HepG2 (cell line): ENCODE results near the gene FAM120B. TPM values are rescaled to one million over a fixed set of nuclear protein-coding genes. Genes with fewer than 3 reads are reported as not detected.

Experiments
- ATAC-seq: fragments of 200-7000 bp; cut with Tn5 transposase; 3 replicates; pipeline ENCODE4 v1.9.1; 2020; ENCODE audit warnings: mild to moderate bottlenecking, moderate library complexity
- BruUV-seq: library from RNA; stranded (reverse); fragments of 400-500 nt; replicated peaks from 2 replicates; lab custom pipeline; 2021; lab: Mats Ljungman, UMichigan
- CTCF ChIA-PET: fragments of 300-600 bp; formaldehyde crosslinking; extraction: SDS; loops from one replicate; lab custom pipeline; 2021; ENCODE audit warnings: low total read pairs, inconsistent platforms, low intra/inter-chr PET ratio; lab: Yijun Ruan, JAX
- POLR2A ChIA-PET: fragments of 350-600 bp; sonication (Branson Sonifier 250); formaldehyde crosslinking; loops from one replicate; lab custom pipeline; 2020; ENCODE audit warnings: antibody characterized with exemption, inconsistent platforms; lab: Yijun Ruan, JAX
- DNase-seq: peaks from one replicate; pipeline ENCODE4 v3.0.0-alpha.2; 2015; ENCODE audit warnings: low spot score
- FAIRE-seq: peaks from 3 replicates; lab custom pipeline; 2011; peaks lifted over from hg19 to GRCh38; lab: Jason Lieb, UNC
- H2AFZ ChIP-seq: one replicate; pipeline ENCODE4 v1.6.1; 2011; ENCODE audit warnings: low read length, inconsistent platforms
- H3K27ac ChIP-seq: fragments of 300-600 bp; 3 replicates; pipeline ENCODE4 v1.8.0; 2011; ENCODE audit warnings: mixed run types, mild to moderate bottlenecking, mixed read lengths, low read length, inconsistent platforms; ENCODE audit not compliant: insufficient read depth; ENCODE audit errors: extremely low read length
- H3K27me3 ChIP-seq, 2 experiments: fragments of 200-600 bp in 1 of 2; 2 replicates in 1 of 2; 3 replicates in 1 of 2; pipeline versions ENCODE4 v1.6.0 to v1.8.0; 2011; ENCODE audit warnings: low read length in 2 of 2, mild to moderate bottlenecking in 2 of 2, moderate library complexity in 2 of 2, inconsistent platforms in 1 of 2; ENCODE audit not compliant: insufficient read depth in 2 of 2, control insufficient read depth in 1 of 2
- H3K36me3 ChIP-seq, 2 experiments: fragments of 200-600 bp in 1 of 2; replicated peaks in 1 of 2; 2 replicates in 1 of 2; 3 replicates in 1 of 2; pipeline versions ENCODE4 v1.5.1 to v1.8.0; 2011; ENCODE audit warnings: low read length in 2 of 2, inconsistent platforms in 1 of 2; ENCODE audit not compliant: insufficient read depth in 2 of 2, control insufficient read depth in 1 of 2
- H3K4me1 ChIP-seq: 2 replicates; pipeline ENCODE4 v1.5.1; 2012; ENCODE audit warnings: low read length, inconsistent platforms; ENCODE audit not compliant: insufficient read depth
- H3K4me2 ChIP-seq: 2 replicates; pipeline ENCODE4 v1.6.0; 2011; ENCODE audit warnings: low read depth, low read length, inconsistent platforms
- H3K4me3 ChIP-seq, 3 experiments: fragments of 200-600 bp in 1 of 3; sonication (generic), shearing (Covaris generic) in 1 of 3; replicated peaks in 1 of 3; 2 replicates each; pipeline ENCODE4 v1.5.1; 2011 to 2016; ENCODE audit warnings: low read length in 3 of 3, inconsistent platforms in 2 of 3, low read depth in 2 of 3, mild to moderate bottlenecking in 2 of 3, control low read depth in 1 of 3, mixed read lengths in 1 of 3; ENCODE audit not compliant: insufficient read depth in 1 of 3
- H3K79me2 ChIP-seq: one replicate; pipeline ENCODE4 v1.6.1; 2011; ENCODE audit warnings: low read length, inconsistent platforms; ENCODE audit not compliant: insufficient read depth
- H3K9ac ChIP-seq: 2 replicates; pipeline ENCODE4 v1.6.0; 2011; ENCODE audit warnings: mild to moderate bottlenecking, low read depth, low read length, inconsistent platforms; ENCODE audit not compliant: insufficient read depth
- H3K9me3 ChIP-seq: 2 replicates; pipeline ENCODE4 v1.5.1; 2012; ENCODE audit warnings: mild to moderate bottlenecking, low read length
- H4K20me1 ChIP-seq: 2 replicates; pipeline ENCODE4 v1.6.0; 2011; ENCODE audit warnings: inconsistent platforms, mild to moderate bottlenecking, low read length, moderate library complexity; ENCODE audit not compliant: insufficient read depth
- HDAC2 ChIP-seq: sonication (generic); formaldehyde crosslinking; IDR thresholded peaks from 2 replicates; pipeline ENCODE4 v1.4.0; 2020; ENCODE audit warnings: missing genetic modification reagents
- ISX ChIP-seq: sonication (generic); formaldehyde crosslinking; conservative IDR thresholded peaks from 2 replicates; pipeline ENCODE4 v1.5.0; 2020; ENCODE audit warnings: missing genetic modification reagents
- SOX13 ChIP-seq, 3 experiments: fragments of 450-650 bp in 1 of 3; sonication (generic) in 1 of 3; formaldehyde crosslinking in 1 of 3; IDR thresholded peaks in 2 of 3; conservative IDR thresholded peaks in 1 of 3; 2 replicates each; pipeline versions ENCODE4 v1.5.0 to v1.6.1; 2016 to 2020; ENCODE audit warnings: antibody characterized with exemption in 1 of 3, mild to moderate bottlenecking in 1 of 3, missing compliant biosample characterization in 1 of 3, missing genetic modification reagents in 1 of 3, moderate library complexity in 1 of 3
- SPEN ChIP-seq: sonication (generic); formaldehyde crosslinking; IDR thresholded peaks from 2 replicates; pipeline ENCODE4 v1.5.1; 2020; ENCODE audit warnings: low read depth, mild to moderate bottlenecking, missing genetic modification reagents
- ZFP1 ChIP-seq: IDR thresholded peaks from 2 replicates; pipeline ENCODE4 v1.6.1; 2016
- ZNF235 ChIP-seq: sonication (generic); formaldehyde crosslinking; IDR thresholded peaks from 2 replicates; pipeline ENCODE4 v1.8.1; 2023; ENCODE audit warnings: mild to moderate bottlenecking, missing genetic modification reagents, borderline replicate concordance
- ZSCAN25 ChIP-seq: sonication (generic); formaldehyde crosslinking; IDR thresholded peaks from 2 replicates; pipeline ENCODE4 v1.8.0; 2022; ENCODE audit warnings: mild to moderate bottlenecking, missing genetic modification reagents
- WGBS: methylation state at CpG from one replicate; pipeline ENCODE4 v1.1.6; 2017; ENCODE audit warnings: low lambda C conversion rate; 5-methylcytosine and 5-hydroxymethylcytosine counted together
- in situ Hi-C: cut with HindIII; loops from 2 replicates; pipeline ENCODE4 v1.10.0; 2017; ENCODE audit warnings: low pct_unique_long_range_greater_than_20kb; ENCODE audit not compliant: extremely low pct_ligation_motif_present
- intact Hi-C: fragments of 100-400 bp; cut with micrococcal nuclease; formaldehyde crosslinking; loops from one replicate; pipeline ENCODE4 v1.10.0; 2022; ENCODE audit not compliant: unreplicated experiment
- polyA plus RNA-seq, 8 experiments: library from polyadenylated mRNA; depleted of rRNA in 3 of 8; stranded (reverse) in 7 of 8; unstranded in 1 of 8; fragments of >200 nt; fragmentation: Illumina TruSeq in 4 of 8; extraction: Trizol in 4 of 8; gene quantifications; 2 replicates each; pipeline versions ENCODE4 v1.2.1 to v1.2.3, GENCODE V29; 2011 to 2016; ENCODE audit warnings: low read depth in 4 of 8, missing spikeins in 1 of 8, mixed read lengths in 1 of 8; ENCODE audit not compliant: insufficient read depth in 1 of 8
- total RNA-seq, 5 experiments: library from RNA; depleted of rRNA; stranded (reverse); fragments of >200 nt; fragmentation: Illumina TruSeq; extraction: Trizol; gene quantifications; 2 replicates each; pipeline ENCODE4 v1.2.3, GENCODE V29; 2016; ENCODE audit warnings: low read depth in 1 of 5
- TF ChIP-seq, protein P1 (sequence below): sonication (generic); formaldehyde crosslinking; IDR thresholded peaks from 2 replicates; pipeline ENCODE4 v1.4.0; 2020; ENCODE audit warnings: missing genetic modification reagents, borderline replicate concordance
- TF ChIP-seq, protein P2 (sequence below): sonication (generic); formaldehyde crosslinking; IDR thresholded peaks from 2 replicates; pipeline ENCODE4 v1.4.0; 2020; ENCODE audit warnings: missing genetic modification reagents, borderline replicate concordance

The FAM120B gene
- total and polyA plus RNA-seq, 2 of the 13 experiments (the other 11 are each of a cell fraction or from before 2014, with no cell fraction given): 9.2 to 10.7 TPM

DNA sequence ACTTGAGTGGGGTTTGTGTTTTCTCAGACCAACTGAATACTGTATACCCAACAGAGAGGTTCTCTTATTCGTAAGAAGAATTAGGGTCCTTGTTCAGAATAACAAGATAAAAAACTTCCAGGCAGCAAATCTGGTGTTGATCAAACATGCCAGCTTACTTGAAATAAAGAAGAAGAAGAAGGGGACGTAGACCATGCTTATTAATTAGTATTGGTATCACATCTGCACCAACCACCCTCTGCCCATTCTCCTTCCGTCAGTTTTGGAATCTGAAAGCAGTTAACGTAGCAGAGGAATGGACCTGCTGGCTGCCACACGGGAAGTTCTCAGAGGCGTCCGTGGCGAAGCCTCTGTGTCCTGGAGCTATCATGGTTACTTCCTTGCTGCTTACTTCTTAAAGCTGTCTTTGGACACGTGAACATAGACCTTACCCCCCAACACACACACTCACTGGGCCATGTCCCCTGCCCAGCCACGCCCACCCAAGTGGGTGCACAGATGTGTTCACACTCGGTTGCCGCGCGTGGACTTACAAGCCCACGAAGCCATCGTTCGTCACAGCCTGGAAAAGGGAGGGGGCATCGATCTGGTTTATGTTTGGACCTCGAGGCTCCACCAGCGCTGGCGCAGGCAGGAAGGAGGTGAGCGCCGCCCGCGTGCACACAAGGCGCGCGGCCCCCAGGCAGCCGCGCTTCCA is 11.6 kb upstream of the FAM120B start (continued):
- 0 out of 2 replicates have a peak, but pooled peaks have one; percentile 9 for TF ChIP-seq ZNF235 (CRISPR knock-in tag)

DNA sequence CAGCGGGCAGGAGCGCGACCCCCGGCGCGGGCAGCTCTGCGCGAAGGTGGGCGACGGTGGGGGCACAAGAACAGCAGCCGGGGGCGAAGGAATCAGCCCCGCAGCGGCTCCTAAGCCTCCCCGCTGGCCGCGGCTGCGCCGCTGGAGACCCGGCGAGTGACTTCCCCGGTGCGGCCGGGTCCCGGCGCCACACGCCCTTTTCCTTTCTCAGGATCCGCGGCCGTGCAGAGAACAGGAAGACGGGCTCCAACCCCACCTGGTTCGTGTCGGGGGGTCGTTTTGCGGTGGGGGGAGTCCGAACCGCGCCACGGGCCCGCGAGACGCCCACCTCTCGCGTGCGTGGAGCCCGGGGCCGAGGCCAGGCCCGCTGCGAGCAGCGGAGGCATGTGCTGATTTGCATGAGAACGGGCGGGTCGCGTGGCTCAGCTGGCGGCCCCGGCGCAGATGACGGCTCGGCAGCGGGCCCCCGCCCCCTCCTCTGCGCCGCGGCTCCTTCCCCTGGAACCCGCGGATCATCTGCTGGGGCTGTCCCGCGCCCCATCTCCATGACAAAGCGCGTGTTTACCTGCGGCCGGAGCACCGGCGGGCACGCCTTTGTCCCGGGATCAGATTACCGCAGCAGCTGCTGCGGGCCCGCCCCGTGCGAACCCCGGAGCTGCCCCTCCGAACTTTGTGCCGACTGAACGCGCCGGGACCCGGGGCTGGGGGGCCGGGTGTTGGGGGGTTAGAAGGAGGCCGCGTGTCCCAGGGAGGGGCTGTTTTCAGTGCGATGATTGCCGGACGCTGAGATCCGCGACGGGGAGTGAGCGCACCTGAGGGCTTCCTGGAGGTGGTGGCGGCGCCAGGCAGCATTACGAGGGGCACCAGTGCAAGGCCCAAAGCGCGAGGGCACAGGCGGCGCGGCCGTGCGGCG is 10.8 kb upstream of the FAM120B start:
- H3K4me2 ChIP-seq: peak overlapping the region; percentile 90
- ChIA-PET POLR2A (interaction anchor here (0.6 to 1.0 kb wide), 2 partner anchors 9 to 33 kb away, joined by 3 read pairs; no protein-coding TSS in a partner anchor), CTCF (no interaction called here)
- peaks cover 2% of the 10 kb centered on the region; the same call in 1 of the 2 replicates for H3K9me3 ChIP-seq
- no peaks in the 10 kb centered on the region for H3K36me3 ChIP-seq
- no peaks in the 10 kb centered on the region for H3K79me2 ChIP-seq
- in situ Hi-C loops (no loop called here), intact Hi-C loops (no loop called here)
- FAIRE-seq (no peak), ATAC-seq (peak; percentile 65), DNase-seq (no peak)
- no peak overlapping the region for H3K9ac ChIP-seq
- no TSS peak for BruUV-seq
- no peak overlapping the region for H2AFZ ChIP-seq
- H3K27me3 ChIP-seq: peaks cover 24 to 71% of the 10 kb centered on the region in 2 experiments
- peak overlapping the region; percentile 54 to 77 (median 67) for H3K4me3 ChIP-seq
- 8% methylated on average over 39 of the region's 109 CpGs for WGBS
- H3K27ac ChIP-seq: no peak overlapping the region
- H3K4me1 ChIP-seq: peaks cover 22% of the 10 kb centered on the region
- peaks cover 4% of the 10 kb centered on the region; the same call in 1 of the 2 replicates for H4K20me1 ChIP-seq
- TF ChIP-seq ZFP1 (CRISPR knock-in tag): no peak
- no peak for TF ChIP-seq HDAC2 (CRISPR knock-in tag)
- TF ChIP-seq, protein P1, sequence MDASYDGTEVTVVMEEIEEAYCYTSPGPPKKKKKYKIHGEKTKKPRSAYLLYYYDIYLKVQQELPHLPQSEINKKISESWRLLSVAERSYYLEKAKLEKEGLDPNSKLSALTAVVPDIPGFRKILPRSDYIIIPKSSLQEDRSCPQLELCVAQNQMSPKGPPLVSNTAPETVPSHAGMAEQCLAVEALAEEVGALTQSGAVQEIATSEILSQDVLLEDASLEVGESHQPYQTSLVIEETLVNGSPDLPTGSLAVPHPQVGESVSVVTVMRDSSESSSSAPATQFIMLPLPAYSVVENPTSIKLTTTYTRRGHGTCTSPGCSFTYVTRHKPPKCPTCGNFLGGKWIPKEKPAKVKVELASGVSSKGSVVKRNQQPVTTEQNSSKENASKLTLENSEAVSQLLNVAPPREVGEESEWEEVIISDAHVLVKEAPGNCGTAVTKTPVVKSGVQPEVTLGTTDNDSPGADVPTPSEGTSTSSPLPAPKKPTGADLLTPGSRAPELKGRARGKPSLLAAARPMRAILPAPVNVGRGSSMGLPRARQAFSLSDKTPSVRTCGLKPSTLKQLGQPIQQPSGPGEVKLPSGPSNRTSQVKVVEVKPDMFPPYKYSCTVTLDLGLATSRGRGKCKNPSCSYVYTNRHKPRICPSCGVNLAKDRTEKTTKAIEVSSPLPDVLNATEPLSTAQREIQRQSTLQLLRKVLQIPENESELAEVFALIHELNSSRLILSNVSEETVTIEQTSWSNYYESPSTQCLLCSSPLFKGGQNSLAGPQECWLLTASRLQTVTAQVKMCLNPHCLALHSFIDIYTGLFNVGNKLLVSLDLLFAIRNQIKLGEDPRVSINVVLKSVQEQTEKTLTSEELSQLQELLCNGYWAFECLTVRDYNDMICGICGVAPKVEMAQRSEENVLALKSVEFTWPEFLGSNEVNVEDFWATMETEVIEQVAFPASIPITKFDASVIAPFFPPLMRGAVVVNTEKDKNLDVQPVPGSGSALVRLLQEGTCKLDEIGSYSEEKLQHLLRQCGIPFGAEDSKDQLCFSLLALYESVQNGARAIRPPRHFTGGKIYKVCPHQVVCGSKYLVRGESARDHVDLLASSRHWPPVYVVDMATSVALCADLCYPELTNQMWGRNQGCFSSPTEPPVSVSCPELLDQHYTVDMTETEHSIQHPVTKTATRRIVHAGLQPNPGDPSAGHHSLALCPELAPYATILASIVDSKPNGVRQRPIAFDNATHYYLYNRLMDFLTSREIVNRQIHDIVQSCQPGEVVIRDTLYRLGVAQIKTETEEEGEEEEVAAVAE (CRISPR knock-in tag): 0 out of 2 replicates have a peak, but pooled peaks have one; percentile 29
- TF ChIP-seq ZSCAN25 (CRISPR knock-in tag): no peak
- TF ChIP-seq, protein P2, sequence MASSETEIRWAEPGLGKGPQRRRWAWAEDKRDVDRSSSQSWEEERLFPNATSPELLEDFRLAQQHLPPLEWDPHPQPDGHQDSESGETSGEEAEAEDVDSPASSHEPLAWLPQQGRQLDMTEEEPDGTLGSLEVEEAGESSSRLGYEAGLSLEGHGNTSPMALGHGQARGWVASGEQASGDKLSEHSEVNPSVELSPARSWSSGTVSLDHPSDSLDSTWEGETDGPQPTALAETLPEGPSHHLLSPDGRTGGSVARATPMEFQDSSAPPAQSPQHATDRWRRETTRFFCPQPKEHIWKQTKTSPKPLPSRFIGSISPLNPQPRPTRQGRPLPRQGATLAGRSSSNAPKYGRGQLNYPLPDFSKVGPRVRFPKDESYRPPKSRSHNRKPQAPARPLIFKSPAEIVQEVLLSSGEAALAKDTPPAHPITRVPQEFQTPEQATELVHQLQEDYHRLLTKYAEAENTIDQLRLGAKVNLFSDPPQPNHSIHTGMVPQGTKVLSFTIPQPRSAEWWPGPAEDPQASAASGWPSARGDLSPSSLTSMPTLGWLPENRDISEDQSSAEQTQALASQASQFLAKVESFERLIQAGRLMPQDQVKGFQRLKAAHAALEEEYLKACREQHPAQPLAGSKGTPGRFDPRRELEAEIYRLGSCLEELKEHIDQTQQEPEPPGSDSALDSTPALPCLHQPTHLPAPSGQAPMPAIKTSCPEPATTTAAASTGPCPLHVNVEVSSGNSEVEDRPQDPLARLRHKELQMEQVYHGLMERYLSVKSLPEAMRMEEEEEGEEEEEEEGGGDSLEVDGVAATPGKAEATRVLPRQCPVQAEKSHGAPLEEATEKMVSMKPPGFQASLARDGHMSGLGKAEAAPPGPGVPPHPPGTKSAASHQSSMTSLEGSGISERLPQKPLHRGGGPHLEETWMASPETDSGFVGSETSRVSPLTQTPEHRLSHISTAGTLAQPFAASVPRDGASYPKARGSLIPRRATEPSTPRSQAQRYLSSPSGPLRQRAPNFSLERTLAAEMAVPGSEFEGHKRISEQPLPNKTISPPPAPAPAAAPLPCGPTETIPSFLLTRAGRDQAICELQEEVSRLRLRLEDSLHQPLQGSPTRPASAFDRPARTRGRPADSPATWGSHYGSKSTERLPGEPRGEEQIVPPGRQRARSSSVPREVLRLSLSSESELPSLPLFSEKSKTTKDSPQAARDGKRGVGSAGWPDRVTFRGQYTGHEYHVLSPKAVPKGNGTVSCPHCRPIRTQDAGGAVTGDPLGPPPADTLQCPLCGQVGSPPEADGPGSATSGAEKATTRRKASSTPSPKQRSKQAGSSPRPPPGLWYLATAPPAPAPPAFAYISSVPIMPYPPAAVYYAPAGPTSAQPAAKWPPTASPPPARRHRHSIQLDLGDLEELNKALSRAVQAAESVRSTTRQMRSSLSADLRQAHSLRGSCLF: no peak
- TF ChIP-seq ISX (CRISPR knock-in tag): no peak
- no peak for TF ChIP-seq SPEN (CRISPR knock-in tag)
- TF ChIP-seq SOX13 (IDR thresholded peaks at IDR 0.05): no peak
- peak in 1 of 2 experiments; percentile 81; a peak in 2 of 4 replicates for TF ChIP-seq SOX13 (CRISPR knock-in tag; conservative IDR thresholded peaks at IDR 0.05 in 1 of 2, IDR thresholded peaks at IDR 0.05 in 1 of 2)
